Type B pancreatic cell (in vitro differentiated cells): ENCODE results near the gene TLDC2. TPM values are rescaled to one million over a fixed set of nuclear protein-coding genes. Genes with fewer than 3 reads are reported as not detected.

Experiments used
- DNase-seq: peaks from one replicate; pipeline ENCODE4 v3.0.0; 2021; ENCODE audit warnings: mixed read lengths; ENCODE audit not compliant: unreplicated experiment; ENCODE audit errors: extremely low spot score
- H3K27ac Mint-ChIP-seq: 2 replicates; pipeline ENCODE4 v1.8.0; 2021; ENCODE audit warnings: mild to moderate bottlenecking, mixed read lengths
- H3K27me3 Mint-ChIP-seq: 2 replicates; pipeline ENCODE4 v1.8.0; 2021; ENCODE audit warnings: mixed read lengths
- H3K36me3 Mint-ChIP-seq: 2 replicates; pipeline ENCODE4 v1.8.0; 2021; ENCODE audit warnings: mixed read lengths
- H3K4me1 Mint-ChIP-seq: one replicate; pipeline ENCODE4 v1.8.0; 2021; ENCODE audit warnings: mixed read lengths; ENCODE audit not compliant: unreplicated experiment
- H3K4me3 Mint-ChIP-seq: 2 replicates; pipeline ENCODE4 v1.8.0; 2021; ENCODE audit warnings: mild to moderate bottlenecking, mixed read lengths
- H3K9me3 Mint-ChIP-seq: 2 replicates; pipeline ENCODE4 v1.8.0; 2021; ENCODE audit warnings: mixed read lengths
- total RNA-seq: library from RNA; stranded (reverse); gene quantifications from 2 replicates; pipeline ENCODE4 v1.2.1, GENCODE V29; 2021; ENCODE audit warnings: low replicate concordance
- TF ChIP-seq, protein P1 (sequence below): fragments of 200-600 bp; sonication (generic); conservative IDR thresholded peaks from 2 replicates; pipeline ENCODE4 v1.5.0; 2021; ENCODE audit warnings: antibody characterized with exemption, mild to moderate bottlenecking

TLDC2 gene
- total RNA-seq, 1 donor from 2014 or later: 0.75 TPM

DNA sequence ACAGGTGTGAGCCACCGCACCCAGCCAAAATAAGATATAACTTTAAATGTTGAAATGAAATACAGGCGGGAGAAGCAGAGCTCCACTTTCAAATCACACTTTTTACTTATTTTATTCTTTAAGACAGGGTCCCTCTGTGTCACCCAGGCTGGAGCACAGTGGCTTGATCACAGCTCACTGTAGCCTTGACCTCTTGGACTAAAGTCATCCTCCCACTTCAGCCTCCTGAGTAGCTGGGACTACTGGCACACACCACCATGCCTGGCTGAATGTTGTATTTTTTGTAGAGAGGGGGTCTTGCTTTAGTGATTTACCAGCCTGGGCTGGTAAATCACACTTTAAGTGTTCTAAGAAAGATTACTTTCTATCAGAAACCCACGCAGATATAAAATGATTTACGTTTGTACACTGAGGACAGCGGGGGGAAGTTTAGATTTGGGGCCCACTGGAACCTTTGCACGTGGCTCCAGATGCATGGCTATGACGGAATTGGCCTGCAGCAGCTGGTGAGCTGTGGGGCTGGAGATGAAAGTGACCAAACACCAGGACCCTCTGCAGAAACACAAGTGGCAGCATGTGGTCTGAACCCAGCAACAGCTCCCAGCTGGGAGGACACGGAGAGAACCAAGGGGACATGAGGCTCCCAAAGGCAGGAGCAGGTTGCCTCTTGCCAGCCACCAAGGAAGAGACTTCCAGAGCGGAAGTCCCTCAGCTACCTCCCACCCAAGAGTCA, 26.4 kb upstream of the TLDC2 start:
- Mint-ChIP-seq H3K27me3 (no peaks in the 10 kb centered on the region), H3K9me3 (peaks cover 5% of the 10 kb centered on the region), H3K4me3 (no peak overlapping the region), H3K36me3 (peaks cover 13% of the 10 kb centered on the region), H3K4me1 (peaks cover 13% of the 10 kb centered on the region), H3K27ac (no peak overlapping the region)
- DNase-seq: no peak
- TF ChIP-seq, protein P1, sequence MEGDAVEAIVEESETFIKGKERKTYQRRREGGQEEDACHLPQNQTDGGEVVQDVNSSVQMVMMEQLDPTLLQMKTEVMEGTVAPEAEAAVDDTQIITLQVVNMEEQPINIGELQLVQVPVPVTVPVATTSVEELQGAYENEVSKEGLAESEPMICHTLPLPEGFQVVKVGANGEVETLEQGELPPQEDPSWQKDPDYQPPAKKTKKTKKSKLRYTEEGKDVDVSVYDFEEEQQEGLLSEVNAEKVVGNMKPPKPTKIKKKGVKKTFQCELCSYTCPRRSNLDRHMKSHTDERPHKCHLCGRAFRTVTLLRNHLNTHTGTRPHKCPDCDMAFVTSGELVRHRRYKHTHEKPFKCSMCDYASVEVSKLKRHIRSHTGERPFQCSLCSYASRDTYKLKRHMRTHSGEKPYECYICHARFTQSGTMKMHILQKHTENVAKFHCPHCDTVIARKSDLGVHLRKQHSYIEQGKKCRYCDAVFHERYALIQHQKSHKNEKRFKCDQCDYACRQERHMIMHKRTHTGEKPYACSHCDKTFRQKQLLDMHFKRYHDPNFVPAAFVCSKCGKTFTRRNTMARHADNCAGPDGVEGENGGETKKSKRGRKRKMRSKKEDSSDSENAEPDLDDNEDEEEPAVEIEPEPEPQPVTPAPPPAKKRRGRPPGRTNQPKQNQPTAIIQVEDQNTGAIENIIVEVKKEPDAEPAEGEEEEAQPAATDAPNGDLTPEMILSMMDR: no peak

DNA sequence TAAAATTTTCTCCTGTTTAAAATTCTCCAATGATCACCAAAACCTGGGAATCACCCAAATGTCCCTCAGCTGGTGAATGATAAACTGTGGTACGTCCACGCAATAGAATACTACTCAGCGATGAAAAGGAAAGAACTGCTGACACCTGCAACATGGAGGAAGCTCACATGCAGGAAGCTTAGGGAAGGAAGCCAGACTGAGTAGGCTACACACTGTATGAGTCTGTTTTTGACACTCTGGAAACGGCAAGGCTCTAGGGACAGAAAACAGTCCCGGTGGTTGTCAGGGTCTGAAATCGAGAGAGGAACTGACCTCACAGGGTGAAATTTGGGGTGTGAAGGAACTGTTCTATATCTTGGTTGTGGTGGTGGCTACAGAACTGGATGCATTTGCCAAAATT, 25.2 kb upstream of the TLDC2 start:
- no peak overlapping the region for H3K27ac Mint-ChIP-seq
- DNase-seq: no peak
- TF ChIP-seq, protein P1: no peak
- peaks cover 5% of the 10 kb centered on the region for H3K9me3 Mint-ChIP-seq
- peaks cover 16% of the 10 kb centered on the region for H3K4me1 Mint-ChIP-seq
- peaks cover 13% of the 10 kb centered on the region for H3K36me3 Mint-ChIP-seq
- H3K4me3 Mint-ChIP-seq: no peak overlapping the region
- no peaks in the 10 kb centered on the region for H3K27me3 Mint-ChIP-seq

DNA sequence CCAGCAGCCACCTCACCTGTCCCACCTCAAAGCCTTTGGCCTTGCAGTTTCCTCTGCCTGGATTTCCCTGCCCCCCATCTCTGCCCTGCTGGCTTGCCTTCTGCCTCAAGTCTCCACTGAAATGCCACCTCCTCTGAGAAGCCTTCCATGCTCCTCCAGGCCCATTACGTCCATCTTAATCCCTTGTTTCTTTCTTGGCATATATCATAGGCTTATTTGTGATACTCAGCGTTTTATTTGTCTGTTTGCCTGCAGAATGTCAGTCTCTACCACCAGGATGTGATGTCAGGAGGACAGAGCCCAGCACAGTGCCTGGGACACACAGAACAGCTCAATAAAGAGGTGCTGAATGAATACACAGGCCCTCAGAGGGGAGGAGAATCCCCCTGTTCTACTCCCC, 24.4 kb upstream of the TLDC2 start:
- no peak for DNase-seq
- peaks cover 16% of the 10 kb centered on the region for H3K4me1 Mint-ChIP-seq
- peak overlapping the region; percentile 30 for H3K27ac Mint-ChIP-seq
- H3K36me3 Mint-ChIP-seq: peaks cover 13% of the 10 kb centered on the region
- TF ChIP-seq, protein P1: no peak
- H3K27me3 Mint-ChIP-seq: no peaks in the 10 kb centered on the region
- H3K9me3 Mint-ChIP-seq: peaks cover 5% of the 10 kb centered on the region
- H3K4me3 Mint-ChIP-seq: no peak overlapping the region

DNA sequence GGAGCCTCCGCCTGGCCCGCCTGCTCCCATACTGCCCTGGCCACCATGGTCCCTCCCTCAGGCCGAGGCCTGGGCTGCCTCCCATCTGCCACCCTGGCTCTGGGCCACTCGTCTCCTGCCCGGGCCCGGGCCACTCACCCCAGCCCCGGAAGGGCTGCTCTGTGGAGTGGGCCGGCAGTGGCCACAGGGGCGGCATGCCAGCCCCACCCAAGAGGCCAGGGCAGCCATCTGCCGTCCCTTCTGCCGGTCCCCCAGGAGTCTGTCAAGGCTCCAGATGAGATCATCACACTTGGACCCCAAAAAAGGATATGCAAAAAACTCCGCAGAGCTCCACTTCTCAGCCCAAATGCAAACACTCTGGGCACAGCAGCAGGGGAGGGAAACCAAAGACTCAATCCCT, 23.8 kb upstream of the TLDC2 start:
- Mint-ChIP-seq H3K27ac (no peak overlapping the region), H3K27me3 (no peaks in the 10 kb centered on the region), H3K9me3 (peaks cover 5% of the 10 kb centered on the region), H3K36me3 (peaks cover 11% of the 10 kb centered on the region), H3K4me1 (peaks cover 18% of the 10 kb centered on the region), H3K4me3 (no peak overlapping the region)
- TF ChIP-seq, protein P1: no peak
- no peak for DNase-seq

DNA sequence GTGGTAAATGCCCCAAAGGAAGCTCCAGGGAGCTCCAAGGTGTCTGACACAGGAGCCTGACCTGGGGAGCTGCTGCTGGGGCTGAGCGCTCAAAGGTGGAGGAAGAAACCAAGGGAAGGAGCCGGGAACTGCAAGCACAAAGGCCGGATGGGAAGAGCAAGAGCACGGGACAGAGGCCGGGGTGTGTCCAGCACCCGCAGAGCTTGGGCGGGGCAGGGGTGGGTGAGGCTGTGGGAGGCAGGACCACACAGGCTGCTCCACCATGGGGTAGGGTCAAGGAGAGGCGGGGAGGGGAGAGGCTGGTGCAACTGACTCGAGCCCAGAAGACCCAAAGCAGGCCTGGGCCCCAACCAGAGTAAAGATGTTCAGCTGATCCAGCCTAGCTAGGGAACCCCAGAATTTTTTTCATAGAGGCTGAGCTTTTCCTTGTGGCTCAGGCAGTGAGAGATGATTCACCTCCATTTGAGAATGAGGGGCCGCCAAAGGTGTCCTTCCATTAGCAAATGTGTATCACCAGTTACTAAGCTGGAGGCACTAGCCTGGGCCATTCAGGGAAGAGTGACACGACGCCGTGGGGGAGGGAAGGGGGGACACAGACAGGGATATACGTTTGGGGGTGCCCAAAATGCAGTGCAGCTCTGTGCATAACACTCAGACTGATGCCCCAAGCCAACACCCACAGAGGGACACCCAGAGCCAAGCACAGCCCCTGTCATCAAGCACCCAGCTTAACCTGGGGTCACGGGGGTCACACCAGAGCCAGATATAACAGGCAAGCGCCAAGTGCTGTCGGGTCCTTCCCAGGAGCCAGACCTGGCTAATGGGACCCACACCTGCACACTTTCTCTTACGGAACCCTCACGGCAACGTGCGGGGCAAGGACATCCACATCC, 21.3 kb upstream of the TLDC2 start:
- DNase-seq: no peak
- peaks cover 5% of the 10 kb centered on the region for H3K9me3 Mint-ChIP-seq
- H3K4me3 Mint-ChIP-seq: no peak overlapping the region
- peak overlapping the region; percentile 86 for H3K27ac Mint-ChIP-seq
- TF ChIP-seq, protein P1: no peak
- peaks cover 24% of the 10 kb centered on the region for H3K4me1 Mint-ChIP-seq
- no peaks in the 10 kb centered on the region for H3K27me3 Mint-ChIP-seq
- H3K36me3 Mint-ChIP-seq: peaks cover 9% of the 10 kb centered on the region
